Measurements from ENCODE around the gene TAF5. TPM values are rescaled to one million over a fixed set of nuclear protein-coding genes. Genes with fewer than 3 reads are reported as not detected.

Gene TAF5
- total RNA-seq, 1 donor, result 5.6 TPM

GRCh38 chr10:103374263-103374662 lies 6.5 kb downstream of the TAF5 start:
- H3K4me3 ChIP-seq (ENCODE audit: low read depth, low read length), result no peak overlapping the region
- TF ChIP-seq, protein P1, sequence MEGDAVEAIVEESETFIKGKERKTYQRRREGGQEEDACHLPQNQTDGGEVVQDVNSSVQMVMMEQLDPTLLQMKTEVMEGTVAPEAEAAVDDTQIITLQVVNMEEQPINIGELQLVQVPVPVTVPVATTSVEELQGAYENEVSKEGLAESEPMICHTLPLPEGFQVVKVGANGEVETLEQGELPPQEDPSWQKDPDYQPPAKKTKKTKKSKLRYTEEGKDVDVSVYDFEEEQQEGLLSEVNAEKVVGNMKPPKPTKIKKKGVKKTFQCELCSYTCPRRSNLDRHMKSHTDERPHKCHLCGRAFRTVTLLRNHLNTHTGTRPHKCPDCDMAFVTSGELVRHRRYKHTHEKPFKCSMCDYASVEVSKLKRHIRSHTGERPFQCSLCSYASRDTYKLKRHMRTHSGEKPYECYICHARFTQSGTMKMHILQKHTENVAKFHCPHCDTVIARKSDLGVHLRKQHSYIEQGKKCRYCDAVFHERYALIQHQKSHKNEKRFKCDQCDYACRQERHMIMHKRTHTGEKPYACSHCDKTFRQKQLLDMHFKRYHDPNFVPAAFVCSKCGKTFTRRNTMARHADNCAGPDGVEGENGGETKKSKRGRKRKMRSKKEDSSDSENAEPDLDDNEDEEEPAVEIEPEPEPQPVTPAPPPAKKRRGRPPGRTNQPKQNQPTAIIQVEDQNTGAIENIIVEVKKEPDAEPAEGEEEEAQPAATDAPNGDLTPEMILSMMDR (IDR thresholded peaks at IDR 0.05; ENCODE audit: insufficient read depth, low read depth, low read length), result no peak
- no peak for DNase-seq (ENCODE audit: low read depth)

DNA sequence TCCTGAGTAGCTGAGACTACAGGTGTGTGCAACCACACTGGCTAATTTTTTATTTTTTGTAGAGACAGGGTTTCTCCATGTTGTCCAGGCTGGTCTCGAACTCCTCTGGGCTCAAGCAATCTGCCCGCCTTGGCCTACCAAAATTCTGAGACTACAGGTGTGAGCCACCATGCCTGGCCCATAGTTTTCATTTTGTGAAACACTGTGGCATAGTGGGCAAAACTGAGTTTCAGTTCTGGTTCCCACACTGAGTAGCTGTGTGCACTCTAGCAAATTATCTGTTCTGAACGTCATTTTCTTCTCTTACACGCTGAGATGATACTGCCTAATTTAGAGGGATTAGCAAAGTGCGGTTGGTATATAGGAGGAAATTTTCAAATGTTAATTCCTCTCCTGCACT lies 15.0 kb downstream of the TAF5 start:
- DNase-seq (ENCODE audit: low read depth), result no peak
- H3K4me3 ChIP-seq (ENCODE audit: low read depth, low read length), result no peak overlapping the region
- TF ChIP-seq, protein P1 (IDR thresholded peaks at IDR 0.05; ENCODE audit: insufficient read depth, low read depth, low read length), result no peak

DNA sequence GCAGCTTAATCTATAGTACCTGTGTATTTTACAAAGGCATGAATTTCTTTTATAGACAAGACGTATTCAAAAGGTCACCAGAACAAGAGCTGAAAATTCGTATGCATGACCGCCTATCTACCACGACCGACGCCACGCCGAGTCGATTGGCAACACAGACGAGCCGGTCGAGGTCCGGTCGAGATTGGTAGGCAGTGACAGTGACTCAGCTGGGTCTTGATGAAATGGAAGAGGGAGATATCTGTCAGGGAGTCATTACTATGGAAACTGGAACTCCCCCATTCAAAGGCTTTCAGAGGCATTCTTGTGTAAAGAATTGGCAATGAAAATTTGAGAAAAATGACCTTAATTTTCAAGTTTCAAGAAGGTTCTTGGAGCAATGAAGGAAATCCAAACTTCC lies 26.4 kb downstream of the TAF5 start:
- no peak for DNase-seq (ENCODE audit: low read depth)
- TF ChIP-seq, protein P1 (IDR thresholded peaks at IDR 0.05; ENCODE audit: insufficient read depth, low read depth, low read length), result no peak
- no peak overlapping the region for H3K4me3 ChIP-seq (ENCODE audit: low read depth, low read length)

DNA sequence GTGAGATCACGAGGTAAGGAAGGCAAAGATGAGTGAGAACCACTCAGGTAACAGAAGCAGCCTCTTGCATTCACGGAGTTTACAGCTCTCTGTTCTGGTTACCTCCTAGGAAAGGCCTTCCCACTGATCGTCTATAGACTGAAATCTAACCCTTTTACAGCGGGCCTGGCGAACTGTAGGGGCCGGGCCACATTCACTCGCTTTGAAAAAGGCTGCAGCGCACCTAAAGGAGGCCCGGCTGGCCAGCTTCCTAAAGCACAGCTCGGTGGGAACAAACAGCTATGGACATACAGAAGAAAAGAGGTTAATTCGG lies 27.9 kb downstream of the TAF5 start:
- H3K4me3 ChIP-seq (ENCODE audit: low read depth, low read length), result peak overlapping the region; percentile 75
- peak; percentile 42 for DNase-seq (ENCODE audit: low read depth)
- TF ChIP-seq, protein P1 (IDR thresholded peaks at IDR 0.05; ENCODE audit: insufficient read depth, low read depth, low read length), result no peak

GRCh38 chr10:103396067-103396788 lies 28.5 kb downstream of the TAF5 start, which contains the start of the genes ATP5MK and PDCD11:
ATP5MK (minus strand) TSS chr10:103396475; CDS start chr10:103392457, 4,018 bp downstream.
PDCD11 (plus strand) TSS chr10:103396626; CDS start chr10:103398427, 1,801 bp downstream.
- TF ChIP-seq, protein P1 (IDR thresholded peaks at IDR 0.05; ENCODE audit: insufficient read depth, low read depth, low read length), result no peak
- H3K4me3 ChIP-seq (ENCODE audit: low read depth, low read length), result peak within 1 kb of the TSS; percentile 75
- DNase-seq (ENCODE audit: low read depth), result peak; percentile 98

DNA sequence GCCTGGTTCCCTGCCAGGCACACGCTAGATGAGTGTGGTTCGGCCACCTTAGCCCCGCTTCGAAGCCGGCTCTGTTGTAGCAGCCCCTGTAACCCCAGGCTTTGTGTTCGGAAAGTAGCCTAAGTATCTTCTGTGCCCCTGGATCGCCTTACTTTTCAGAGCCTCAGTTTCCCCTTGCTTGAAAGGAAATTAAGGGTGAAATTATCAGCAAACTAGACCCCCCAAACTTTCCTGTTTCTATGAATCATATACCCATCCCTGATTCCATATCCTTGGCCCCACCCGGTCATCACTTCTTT lies 29.0 kb downstream of the TAF5 start:
- TF ChIP-seq, protein P1 (IDR thresholded peaks at IDR 0.05; ENCODE audit: insufficient read depth, low read depth, low read length), result no peak
- no peak for DNase-seq (ENCODE audit: low read depth)
- peak overlapping the region; percentile 75 for H3K4me3 ChIP-seq (ENCODE audit: low read depth, low read length)
